ENCODE data around the gene SYNJ2.

Gene SYNJ2

DNA sequence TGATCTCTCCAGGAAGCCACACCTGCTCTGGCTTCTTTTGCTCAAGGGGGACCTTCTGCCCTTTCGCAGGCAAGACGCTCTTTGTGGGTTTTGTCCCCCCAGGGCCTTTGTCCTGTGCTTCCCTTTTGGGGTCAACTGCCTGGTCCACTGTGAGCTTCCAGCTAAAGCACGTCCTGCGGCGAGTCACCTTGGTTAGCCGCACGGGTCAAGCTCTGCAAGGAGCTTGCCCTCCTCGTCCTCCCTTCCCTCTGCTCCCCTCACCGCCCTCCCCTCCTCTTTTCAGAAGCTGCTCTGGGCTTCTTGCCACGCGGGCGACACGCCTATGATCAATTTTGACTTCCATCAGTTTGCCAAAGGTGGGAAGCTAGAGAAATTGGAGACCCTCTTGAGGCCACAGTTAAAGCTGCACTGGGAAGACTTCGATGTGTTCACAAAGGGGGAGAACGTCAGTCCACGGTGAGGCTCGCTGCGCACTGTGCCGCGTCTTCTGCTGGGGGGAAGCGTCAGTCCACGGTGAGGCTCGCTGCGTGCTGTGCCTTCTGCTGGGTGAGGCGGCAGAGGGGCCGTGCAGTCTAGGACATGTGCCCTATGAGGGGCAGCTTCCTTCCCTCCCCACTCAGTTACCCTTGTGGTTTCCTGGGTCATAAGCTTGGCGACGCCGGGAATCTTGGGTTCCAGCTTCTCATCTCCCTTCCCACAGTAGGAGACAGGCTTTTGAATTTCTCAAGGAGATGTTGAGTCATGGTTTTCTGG is 80.2 kb downstream of the SYNJ2 start:
- TF ChIP-seq, protein P1, sequence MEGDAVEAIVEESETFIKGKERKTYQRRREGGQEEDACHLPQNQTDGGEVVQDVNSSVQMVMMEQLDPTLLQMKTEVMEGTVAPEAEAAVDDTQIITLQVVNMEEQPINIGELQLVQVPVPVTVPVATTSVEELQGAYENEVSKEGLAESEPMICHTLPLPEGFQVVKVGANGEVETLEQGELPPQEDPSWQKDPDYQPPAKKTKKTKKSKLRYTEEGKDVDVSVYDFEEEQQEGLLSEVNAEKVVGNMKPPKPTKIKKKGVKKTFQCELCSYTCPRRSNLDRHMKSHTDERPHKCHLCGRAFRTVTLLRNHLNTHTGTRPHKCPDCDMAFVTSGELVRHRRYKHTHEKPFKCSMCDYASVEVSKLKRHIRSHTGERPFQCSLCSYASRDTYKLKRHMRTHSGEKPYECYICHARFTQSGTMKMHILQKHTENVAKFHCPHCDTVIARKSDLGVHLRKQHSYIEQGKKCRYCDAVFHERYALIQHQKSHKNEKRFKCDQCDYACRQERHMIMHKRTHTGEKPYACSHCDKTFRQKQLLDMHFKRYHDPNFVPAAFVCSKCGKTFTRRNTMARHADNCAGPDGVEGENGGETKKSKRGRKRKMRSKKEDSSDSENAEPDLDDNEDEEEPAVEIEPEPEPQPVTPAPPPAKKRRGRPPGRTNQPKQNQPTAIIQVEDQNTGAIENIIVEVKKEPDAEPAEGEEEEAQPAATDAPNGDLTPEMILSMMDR (IDR thresholded peaks at IDR 0.05; ENCODE audit: extremely low read depth, missing control alignments): no peak
- DNase-seq (ENCODE audit: low spot score): no peak

DNA sequence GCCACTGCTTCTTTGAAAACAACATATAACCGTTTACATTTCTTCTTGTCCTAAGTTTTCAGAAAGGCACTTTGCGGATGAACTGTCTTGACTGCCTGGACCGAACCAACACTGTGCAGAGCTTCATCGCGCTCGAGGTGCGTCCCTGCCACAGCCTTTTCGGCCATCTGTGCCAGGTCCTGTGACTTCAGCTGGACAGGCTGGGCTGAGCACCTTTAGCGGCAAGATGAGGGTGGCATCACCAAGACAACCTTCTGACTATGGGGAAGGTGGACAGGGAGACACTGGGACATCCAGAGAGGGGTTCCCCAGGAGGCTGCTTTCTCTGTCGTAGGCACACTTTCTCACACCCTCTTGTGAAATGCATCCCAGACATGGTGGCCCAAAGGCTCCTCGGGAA is 82.1 kb downstream of the SYNJ2 start:
- TF ChIP-seq, protein P1 (IDR thresholded peaks at IDR 0.05; ENCODE audit: extremely low read depth, missing control alignments): no peak
- no peak for DNase-seq (ENCODE audit: low spot score)

DNA sequence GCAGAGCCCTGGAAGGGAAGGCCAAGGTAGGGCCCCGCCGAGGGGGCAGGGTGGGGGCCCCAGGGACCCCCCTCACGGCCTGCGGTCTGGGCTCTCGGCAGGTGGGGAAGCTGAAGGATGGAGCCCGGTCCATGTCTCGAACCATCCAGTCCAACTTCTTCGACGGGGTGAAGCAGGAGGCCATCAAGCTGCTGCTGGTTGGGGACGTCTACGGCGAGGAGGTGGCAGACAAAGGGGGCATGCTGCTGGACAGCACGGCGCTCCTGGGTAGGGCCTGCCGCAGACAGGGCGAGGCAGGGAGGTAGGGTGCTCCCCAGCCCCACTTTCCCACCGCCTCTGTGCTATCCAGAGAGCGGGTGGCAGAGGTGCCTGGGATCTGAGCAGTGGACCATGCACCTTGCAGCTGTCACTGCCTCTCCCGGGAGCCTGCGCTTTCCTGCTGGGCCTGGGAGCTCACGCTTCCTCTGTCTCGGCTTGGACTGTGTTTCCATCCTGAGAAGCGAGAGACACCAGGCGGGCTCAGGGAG is 83.1 kb downstream of the SYNJ2 start:
- TF ChIP-seq, protein P1 (IDR thresholded peaks at IDR 0.05; ENCODE audit: extremely low read depth, missing control alignments): no peak
- DNase-seq (ENCODE audit: low spot score): no peak

DNA sequence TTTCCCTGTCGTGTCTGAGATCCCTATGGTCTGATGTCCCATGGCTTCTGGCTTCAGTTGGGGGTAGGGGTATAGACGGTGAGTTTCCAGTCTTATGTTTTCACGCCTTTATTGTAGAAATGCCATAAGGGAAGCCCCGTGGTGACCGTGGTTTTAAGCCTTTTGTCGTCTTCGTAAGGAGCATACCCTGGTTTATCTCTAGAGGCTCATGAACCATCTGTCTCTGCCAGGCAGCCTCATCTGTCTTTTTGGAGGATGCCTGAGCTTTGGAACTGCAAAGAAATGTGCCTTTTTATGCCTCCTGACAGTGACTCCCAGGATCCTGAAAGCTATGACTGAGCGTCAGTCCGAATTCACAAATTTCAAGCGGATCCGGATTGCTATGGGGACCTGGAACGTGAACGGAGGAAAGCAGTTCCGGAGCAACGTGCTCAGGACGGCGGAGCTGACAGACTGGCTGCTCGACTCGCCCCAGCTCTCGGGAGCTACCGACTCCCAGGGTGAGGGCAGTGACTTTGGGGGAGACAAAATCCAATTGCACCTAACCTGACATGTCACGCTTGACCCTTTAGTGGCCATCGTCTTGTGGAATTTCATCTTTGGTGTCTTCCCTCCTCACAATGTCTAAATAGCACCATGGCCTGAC is 84.6 kb downstream of the SYNJ2 start:
- no peak for DNase-seq (ENCODE audit: low spot score)
- TF ChIP-seq, protein P1 (IDR thresholded peaks at IDR 0.05; ENCODE audit: extremely low read depth, missing control alignments): no peak

DNA sequence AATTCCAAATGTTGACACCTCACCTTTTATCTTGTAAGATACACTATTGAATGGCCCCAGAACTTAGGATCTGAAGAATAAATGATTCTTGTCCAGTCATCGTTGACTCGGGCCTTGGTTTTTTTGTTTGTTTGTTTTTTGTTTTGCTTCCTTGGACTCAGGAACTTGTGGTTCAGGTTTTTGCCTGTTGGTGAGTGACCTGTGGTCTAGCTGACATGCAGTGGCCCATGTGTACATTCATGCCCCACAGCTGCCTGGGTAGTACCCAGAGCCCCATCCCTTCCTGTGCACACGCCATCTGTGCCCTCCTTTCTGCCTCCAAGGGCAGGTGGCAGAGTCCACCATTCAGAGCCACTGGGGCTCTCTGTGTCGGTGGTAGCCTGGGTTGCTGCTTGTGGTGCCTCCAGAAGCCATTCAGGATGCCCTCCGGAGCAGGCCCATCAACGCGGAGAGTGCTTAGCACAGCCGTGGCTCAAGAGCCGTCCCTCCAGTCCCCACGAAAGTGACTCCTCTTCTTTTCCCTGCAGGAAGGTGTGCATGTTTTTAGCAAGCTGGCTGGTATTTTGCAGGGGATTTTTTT is 85.9 kb downstream of the SYNJ2 start:
- no peak for DNase-seq (ENCODE audit: low spot score)
- TF ChIP-seq, protein P1 (IDR thresholded peaks at IDR 0.05; ENCODE audit: extremely low read depth, missing control alignments): no peak

DNA sequence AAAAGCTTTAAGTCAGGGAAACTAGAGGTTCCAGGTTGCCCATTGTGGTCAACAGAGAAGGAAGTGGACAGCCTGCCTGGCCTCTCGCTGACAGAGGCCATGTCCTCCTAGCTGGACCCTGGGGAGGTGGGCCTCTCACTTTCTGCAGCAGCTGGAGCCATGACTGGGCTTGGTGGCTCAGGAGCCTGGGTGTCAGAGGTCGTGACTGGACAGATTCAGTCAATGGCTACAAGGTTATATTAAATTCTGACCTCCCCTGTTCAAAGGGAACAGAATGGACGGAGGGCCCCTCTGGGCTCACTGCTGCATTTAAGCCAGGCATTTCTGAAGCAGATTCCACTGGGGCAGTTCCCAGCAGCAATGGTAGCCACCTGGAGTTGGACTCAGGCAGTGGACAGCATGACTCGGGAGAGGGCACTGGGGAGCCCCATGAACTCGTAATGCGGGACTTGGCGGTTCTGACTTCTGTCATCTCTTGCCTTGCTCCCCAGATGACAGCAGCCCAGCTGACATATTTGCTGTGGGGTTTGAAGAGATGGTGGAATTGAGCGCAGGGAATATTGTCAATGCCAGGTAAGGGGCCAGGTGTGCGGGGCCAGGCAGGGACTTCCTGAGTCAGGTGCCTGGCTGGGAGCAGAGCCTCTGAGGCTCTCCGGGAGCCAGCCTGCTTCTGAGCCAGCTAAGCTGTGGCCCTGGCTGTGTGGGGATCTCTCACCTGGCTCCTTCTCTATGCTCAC is 86.7 kb downstream of the SYNJ2 start:
- TF ChIP-seq, protein P1 (IDR thresholded peaks at IDR 0.05; ENCODE audit: extremely low read depth, missing control alignments): no peak
- no peak for DNase-seq (ENCODE audit: low spot score)

All from GM20000 (cell line).